GM23338 (cell line): ENCODE results near the gene SRD5A2. TPM values are rescaled to one million over a fixed set of nuclear protein-coding genes. Genes with fewer than 3 reads are reported as not detected.

Source experiments
- ATAC-seq: fragments of 200-7000 bp; cut with Tn5 transposase; 3 replicates; pipeline ENCODE4 v1.9.1; 2020
- DNase-seq: peaks from one replicate; pipeline ENCODE4 v3.0.0-alpha.2; 2015; ENCODE audit warnings: low spot score
- H2AFZ ChIP-seq: fragments of 200-600 bp; sonication (generic); 2 replicates; pipeline ENCODE4 v1.8.0; 2016; ENCODE audit warnings: antibody characterized with exemption, mild to moderate bottlenecking, moderate library complexity
- H3F3A ChIP-seq: fragments of 200-600 bp; sonication (generic); replicated peaks from 2 replicates; pipeline ENCODE4 v1.8.0; 2017; ENCODE audit warnings: antibody characterized with exemption, mixed run types, low read depth
- H3K27ac ChIP-seq: fragments of 200-600 bp; sonication (generic); 2 replicates; pipeline ENCODE4 v1.6.1; 2016; ENCODE audit warnings: low read depth
- H3K27me3 ChIP-seq: fragments of 200-600 bp; sonication (generic); 2 replicates; pipeline ENCODE4 v1.8.0; 2016; ENCODE audit warnings: mild to moderate bottlenecking, mixed run types, moderate library complexity; ENCODE audit not compliant: insufficient read depth
- H3K36me3 ChIP-seq: fragments of 200-600 bp; sonication (generic); 2 replicates; pipeline ENCODE4 v1.8.0; 2016; ENCODE audit warnings: mild to moderate bottlenecking; ENCODE audit not compliant: insufficient read depth
- H3K4me1 ChIP-seq: fragments of 200-600 bp; sonication (generic); 2 replicates; pipeline ENCODE4 v1.8.0; 2016; ENCODE audit warnings: mild to moderate bottlenecking, moderate library complexity; ENCODE audit not compliant: insufficient read depth
- H3K4me2 ChIP-seq: fragments of 200-600 bp; sonication (generic); 2 replicates; pipeline ENCODE4 v1.7.1; 2017; ENCODE audit warnings: mixed run types
- H3K4me3 ChIP-seq: fragments of 200-600 bp; sonication (generic); 2 replicates; pipeline ENCODE4 v1.6.1; 2016; ENCODE audit warnings: mixed run types
- H3K79me2 ChIP-seq: fragments of 200-600 bp; sonication (generic); replicated peaks from 2 replicates; pipeline ENCODE4 v1.8.0; 2017; ENCODE audit warnings: mild to moderate bottlenecking; ENCODE audit not compliant: insufficient read depth
- H3K9me2 ChIP-seq: fragments of 200-600 bp; sonication (generic); 2 replicates; pipeline ENCODE4 v1.8.0; 2017; ENCODE audit not compliant: insufficient read depth
- H4K20me1 ChIP-seq: fragments of 200-600 bp; sonication (generic); replicated peaks from 2 replicates; pipeline ENCODE4 v1.8.0; 2017; ENCODE audit warnings: mild to moderate bottlenecking; ENCODE audit not compliant: insufficient read depth
- H3K27ac Mint-ChIP-seq: 2 replicates; pipeline ENCODE4 v1.8.0; 2020; ENCODE audit warnings: inconsistent platforms, mild to moderate bottlenecking, moderate library complexity, mixed read lengths
- H3K27me3 Mint-ChIP-seq: 3 replicates; pipeline ENCODE4 v1.8.0; 2022; ENCODE audit warnings: low read depth, mild to moderate bottlenecking, moderate library complexity, mixed read lengths, inconsistent platforms; ENCODE audit not compliant: insufficient read depth, poor library complexity
- H3K36me3 Mint-ChIP-seq: 3 replicates; pipeline ENCODE4 v1.8.0; 2021; ENCODE audit warnings: low read depth, mild to moderate bottlenecking, inconsistent platforms, moderate library complexity, mixed read lengths
- H3K4me1 Mint-ChIP-seq: 3 replicates; pipeline ENCODE4 v1.8.0; 2020; ENCODE audit warnings: mild to moderate bottlenecking, inconsistent platforms, mixed read lengths
- H3K4me3 Mint-ChIP-seq: 3 replicates; pipeline ENCODE4 v1.8.0; 2021; ENCODE audit warnings: moderate library complexity, mild to moderate bottlenecking, inconsistent platforms, mixed read lengths
- H3K9me3 Mint-ChIP-seq: 3 replicates; pipeline ENCODE4 v1.8.0; 2020; ENCODE audit warnings: moderate library complexity, mild to moderate bottlenecking, inconsistent platforms, mixed read lengths
- CTCF ChIP-seq, 2 experiments: fragments of 200-600 bp in 1 of 2; sonication (generic) in 1 of 2; conservative IDR thresholded peaks; 2 replicates each; pipeline versions ENCODE4 v1.5.1 to v1.6.1; 2016 to 2017; ENCODE audit warnings: antibody characterized with exemption in 2 of 2, low read depth in 2 of 2, mild to moderate bottlenecking in 2 of 2, moderate library complexity in 1 of 2
- ETS1 ChIP-seq: IDR thresholded peaks from 2 replicates; pipeline ENCODE4 v1.6.1; 2016; ENCODE audit warnings: antibody characterized with exemption
- EZH2 ChIP-seq: fragments of 200-600 bp; sonication (generic); IDR thresholded peaks from one replicate; pipeline ENCODE4 v1.8.0; 2017; ENCODE audit warnings: antibody characterized with exemption, mild to moderate bottlenecking, low read depth; ENCODE audit not compliant: unreplicated experiment
- EZH2phosphoT487 ChIP-seq: fragments of 200-600 bp; sonication (generic); IDR thresholded peaks from one replicate; pipeline ENCODE4 v1.8.1; 2018; ENCODE audit warnings: antibody characterized with exemption; ENCODE audit not compliant: unreplicated experiment
- NANOG ChIP-seq: IDR thresholded peaks from 2 replicates; pipeline ENCODE4 v1.6.1; 2016; ENCODE audit warnings: antibody characterized with exemption, borderline replicate concordance
- POLR2AphosphoS5 ChIP-seq: IDR thresholded peaks from 2 replicates; pipeline ENCODE4 v1.6.1; 2016; ENCODE audit warnings: antibody characterized with exemption, low read depth
- REST ChIP-seq: IDR thresholded peaks from one replicate; pipeline ENCODE4 v1.6.1; 2018; ENCODE audit warnings: antibody characterized with exemption; ENCODE audit not compliant: unreplicated experiment
- STAT1 ChIP-seq: IDR thresholded peaks from one replicate; pipeline ENCODE4 v1.6.1; 2016; ENCODE audit warnings: antibody characterized with exemption; ENCODE audit not compliant: unreplicated experiment
- ZNF114 ChIP-seq: fragments of 250-450 bp; sonication (Bioruptor Pico); IDR thresholded peaks from 2 replicates; pipeline ENCODE4 v1.5.0; 2020; ENCODE audit warnings: mild to moderate bottlenecking, moderate library complexity
- ZNF462 ChIP-seq: fragments of 250-450 bp; sonication (Bioruptor Pico); IDR thresholded peaks from 2 replicates; pipeline ENCODE4 v1.5.0; 2020; ENCODE audit warnings: mild to moderate bottlenecking, moderate library complexity
- polyA plus RNA-seq: library from polyadenylated mRNA; unstranded; fragments of >200 nt; fragmentation: Nextera tagmentation; extraction: Ambion mirVana; gene quantifications from 2 replicates; pipeline ENCODE4 v1.2.1, GENCODE V29; 2016
- total RNA-seq: library from RNA; depleted of rRNA; stranded (reverse); fragments of >200 nt; shearing (Covaris generic); gene quantifications from 2 replicates; pipeline ENCODE4 v1.2.3, GENCODE V29; 2014

The SRD5A2 gene
- total and polyA plus RNA-seq, 2 experiments from 2014 or later = 0.03 to 0.05 TPM

- Histone ChIP-seq H3K4me3 (no peak overlapping the region), H3K27me3 (no peaks in the 10 kb centered on the region), H3F3A (no peaks in the 10 kb centered on the region), H3K4me1 (no peaks in the 10 kb centered on the region), H3K79me2 (no peaks in the 10 kb centered on the region), H3K27ac (no peak overlapping the region), H3K36me3 (peaks cover 5% of the 10 kb centered on the region; the same call in 1 of the 2 replicates), H4K20me1 (no peaks in the 10 kb centered on the region), H2AFZ (no peak overlapping the region), H3K4me2 (no peak overlapping the region), H3K9me2 (no peaks in the 10 kb centered on the region)
- H3K4me3 Mint-ChIP-seq = no peak overlapping the region
- H3K4me1 Mint-ChIP-seq = no peaks in the 10 kb centered on the region
- H3K27ac Mint-ChIP-seq = no peak overlapping the region
- no peaks in the 10 kb centered on the region for H3K27me3 Mint-ChIP-seq
- DNase-seq (no peak), ATAC-seq (no peak)
- H3K36me3 Mint-ChIP-seq = no peaks in the 10 kb centered on the region
- TF ChIP-seq ZNF114 (CRISPR knock-in tag) (no peak), STAT1 (no peak), EZH2phosphoT487 (no peak), EZH2 (no peak), ZNF462 (CRISPR knock-in tag) (no peak), REST (no peak), CTCF (conservative IDR thresholded peaks at IDR 0.05; ENCODE audit: low read depth in 2 of 2) (no peak), NANOG (no peak), ETS1 (no peak), POLR2AphosphoS5 (no peak)
- peaks cover 18% of the 10 kb centered on the region for H3K9me3 Mint-ChIP-seq
Observed at GRCh38 chr2:31547485-31547884, 33.3 kb downstream of the SRD5A2 start.
